SK-N-MC (cell line): ENCODE measurements around the gene PACRG.

Source experiments
- EZH2 ChIP-seq: fragments of 200-600 bp; sonication (generic); IDR thresholded peaks from one replicate; pipeline ENCODE4 v1.6.1; 2017; ENCODE audit warnings: antibody characterized with exemption
- FOXP2 ChIP-seq: optimal IDR thresholded peaks from 2 replicates; pipeline ENCODE3; 2011; ENCODE audit warnings: mild to moderate bottlenecking, moderate library complexity; ENCODE audit not compliant: insufficient read depth; ENCODE audit errors: extremely low read length, control extremely low read depth
- POLR2AphosphoS5 ChIP-seq: IDR thresholded peaks from 2 replicates; pipeline ENCODE4 v1.6.1; 2012; ENCODE audit warnings: mild to moderate bottlenecking, low read depth, low read length, borderline replicate concordance

GRCh38 chr6:163325390-163325784 lies 597.6 kb downstream of the PACRG start:
- TF ChIP-seq POLR2AphosphoS5 (no peak), EZH2 (no peak), FOXP2 (no peak)
